ENCODE measurements around the gene PADI3. TPM values are rescaled to one million over a fixed set of nuclear protein-coding genes. Genes with fewer than 3 reads are reported as not detected.

The PADI3 gene
- total RNA-seq, 3 donors from 2014 or later: not detected

- TF ChIP-seq POLR2AphosphoS5 (IDR thresholded peaks at IDR 0.05): no peak
- no peak for TF ChIP-seq POLR2A (IDR thresholded peaks at IDR 0.05)
- TF ChIP-seq, protein P1, sequence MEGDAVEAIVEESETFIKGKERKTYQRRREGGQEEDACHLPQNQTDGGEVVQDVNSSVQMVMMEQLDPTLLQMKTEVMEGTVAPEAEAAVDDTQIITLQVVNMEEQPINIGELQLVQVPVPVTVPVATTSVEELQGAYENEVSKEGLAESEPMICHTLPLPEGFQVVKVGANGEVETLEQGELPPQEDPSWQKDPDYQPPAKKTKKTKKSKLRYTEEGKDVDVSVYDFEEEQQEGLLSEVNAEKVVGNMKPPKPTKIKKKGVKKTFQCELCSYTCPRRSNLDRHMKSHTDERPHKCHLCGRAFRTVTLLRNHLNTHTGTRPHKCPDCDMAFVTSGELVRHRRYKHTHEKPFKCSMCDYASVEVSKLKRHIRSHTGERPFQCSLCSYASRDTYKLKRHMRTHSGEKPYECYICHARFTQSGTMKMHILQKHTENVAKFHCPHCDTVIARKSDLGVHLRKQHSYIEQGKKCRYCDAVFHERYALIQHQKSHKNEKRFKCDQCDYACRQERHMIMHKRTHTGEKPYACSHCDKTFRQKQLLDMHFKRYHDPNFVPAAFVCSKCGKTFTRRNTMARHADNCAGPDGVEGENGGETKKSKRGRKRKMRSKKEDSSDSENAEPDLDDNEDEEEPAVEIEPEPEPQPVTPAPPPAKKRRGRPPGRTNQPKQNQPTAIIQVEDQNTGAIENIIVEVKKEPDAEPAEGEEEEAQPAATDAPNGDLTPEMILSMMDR (IDR thresholded peaks at IDR 0.05): no peak
- H3K4me1 ChIP-seq: no peaks in the 10 kb centered on the region
- no peak overlapping the region for H3K4me3 ChIP-seq
- H3K9me3 ChIP-seq: no peaks in the 10 kb centered on the region
- DNase-seq (ENCODE audit: low spot score in 2 of 2): peak in 1 of 2 donors; percentile 27
- no peaks in the 10 kb centered on the region for H3K27me3 ChIP-seq
- no peaks in the 10 kb centered on the region for H3K36me3 ChIP-seq
- H3K27ac ChIP-seq: no peak overlapping the region
- intact Hi-C loops (cut with DNase I; ENCODE audit: low total_unique reads): no loop called here
Observed at GRCh38 chr1:17286646-17287045, 37.7 kb downstream of the PADI3 start.

- H3K4me1 ChIP-seq: no peaks in the 10 kb centered on the region
- peak in 1 of 2 donors; percentile 50 for DNase-seq (ENCODE audit: low spot score in 2 of 2)
- H3K9me3 ChIP-seq: no peaks in the 10 kb centered on the region
- TF ChIP-seq, protein P1 (IDR thresholded peaks at IDR 0.05): no peak
- TF ChIP-seq POLR2A (IDR thresholded peaks at IDR 0.05) (no peak), POLR2AphosphoS5 (IDR thresholded peaks at IDR 0.05) (no peak)
- intact Hi-C loops (cut with DNase I; ENCODE audit: low total_unique reads): no loop called here
- H3K27me3 ChIP-seq: no peaks in the 10 kb centered on the region
- H3K27ac ChIP-seq: no peak overlapping the region
- H3K4me3 ChIP-seq: no peak overlapping the region
- no peaks in the 10 kb centered on the region for H3K36me3 ChIP-seq
Observed at GRCh38 chr1:17287130-17287776, 38.4 kb downstream of the PADI3 start.

- Histone ChIP-seq H3K36me3 (no peaks in the 10 kb centered on the region), H3K9me3 (no peaks in the 10 kb centered on the region), H3K4me3 (no peak overlapping the region), H3K4me1 (no peaks in the 10 kb centered on the region), H3K27me3 (no peaks in the 10 kb centered on the region), H3K27ac (no peak overlapping the region)
- DNase-seq (ENCODE audit: low spot score in 2 of 2): no peak
- TF ChIP-seq, protein P1 (IDR thresholded peaks at IDR 0.05): no peak
- intact Hi-C loops (cut with DNase I; ENCODE audit: low total_unique reads): no loop called here
Observed at GRCh38 chr1:17289721-17290120, 40.8 kb downstream of the PADI3 start.

DNA sequence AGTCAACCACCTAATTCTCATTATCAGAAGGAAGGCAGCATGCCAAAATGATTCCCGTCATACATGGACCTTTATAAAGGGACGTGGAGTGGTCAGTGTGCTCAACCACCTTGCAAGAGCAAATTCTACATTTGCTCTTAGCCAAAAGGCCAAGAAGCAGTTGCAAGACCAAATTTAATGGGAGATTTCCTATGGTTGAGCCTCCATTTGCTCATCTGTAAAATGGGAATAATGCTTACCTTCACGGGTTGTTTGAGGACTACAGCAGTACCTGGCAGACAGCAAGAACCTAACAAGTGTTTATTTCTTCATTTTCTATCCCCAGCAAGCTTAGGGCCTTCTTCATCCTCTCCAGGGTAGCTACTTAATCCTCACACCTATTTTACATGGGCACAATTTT is 41.7 kb downstream of the PADI3 start:
- no peak overlapping the region for H3K27ac ChIP-seq
- TF ChIP-seq POLR2AphosphoS5 (IDR thresholded peaks at IDR 0.05) (no peak), POLR2A (IDR thresholded peaks at IDR 0.05) (no peak)
- TF ChIP-seq, protein P1 (IDR thresholded peaks at IDR 0.05): no peak
- H3K4me3 ChIP-seq: no peak overlapping the region
- H3K27me3 ChIP-seq: no peaks in the 10 kb centered on the region
- no peaks in the 10 kb centered on the region for H3K4me1 ChIP-seq
- no peaks in the 10 kb centered on the region for H3K36me3 ChIP-seq
- DNase-seq (ENCODE audit: low spot score in 2 of 2): no peak
- intact Hi-C loops (cut with DNase I; ENCODE audit: low total_unique reads): no loop called here
- H3K9me3 ChIP-seq: no peaks in the 10 kb centered on the region

GRCh38 chr1:17292299-17293160 is 43.6 kb downstream of the PADI3 start:
- Histone ChIP-seq H3K9me3 (no peaks in the 10 kb centered on the region), H3K36me3 (no peaks in the 10 kb centered on the region), H3K27ac (no peak overlapping the region), H3K4me1 (no peaks in the 10 kb centered on the region), H3K4me3 (no peak overlapping the region), H3K27me3 (no peaks in the 10 kb centered on the region)
- TF ChIP-seq POLR2A (IDR thresholded peaks at IDR 0.05) (no peak), POLR2AphosphoS5 (IDR thresholded peaks at IDR 0.05) (no peak)
- TF ChIP-seq, protein P1 (IDR thresholded peaks at IDR 0.05): no peak
- intact Hi-C loops (cut with DNase I; ENCODE audit: low total_unique reads): no loop called here
- no peak for DNase-seq (ENCODE audit: low spot score in 2 of 2)

All from breast epithelium (tissue), 4 donors.